Subcutaneous abdominal adipose tissue (tissue), 5 donors: ENCODE measurements around the gene SEPTIN2.
"Not testable (repeated sequence)": the region's sequence is repeated elsewhere in the genome, so short reads cannot be mapped to it uniquely, and the experiment has no call there.

ENCODE experiments used
- H3K27ac ChIP-seq: one replicate; pipeline ENCODE4 v1.7.0; 2013; ENCODE audit warnings: low read depth, mild to moderate bottlenecking, inconsistent platforms, low read length, moderate library complexity
- H3K27me3 ChIP-seq, 5 donors: one replicate each; pipeline ENCODE4 v1.7.0; 2013; ENCODE audit warnings: low read length in 5 of 5, inconsistent platforms in 1 of 5; ENCODE audit not compliant: control insufficient read depth in 5 of 5, insufficient read depth in 4 of 5
- H3K36me3 ChIP-seq, 5 donors: one replicate each; pipeline ENCODE4 v1.7.0; 2013; ENCODE audit warnings: low read length in 5 of 5; ENCODE audit not compliant: control insufficient read depth in 5 of 5, insufficient read depth in 5 of 5
- H3K4me1 ChIP-seq, 5 donors: one replicate each; pipeline ENCODE4 v1.7.0; 2013; ENCODE audit warnings: low read length in 5 of 5, mild to moderate bottlenecking in 3 of 5, moderate library complexity in 1 of 5; ENCODE audit not compliant: control insufficient read depth in 5 of 5, insufficient read depth in 5 of 5
- H3K4me3 ChIP-seq, 5 donors: one replicate each; pipeline ENCODE4 v1.7.0; 2013; ENCODE audit warnings: low read length in 5 of 5, low read depth in 1 of 5
- H3K9ac ChIP-seq, 5 donors: one replicate each; pipeline ENCODE4 v1.7.0; 2013; ENCODE audit warnings: low read length in 5 of 5, mild to moderate bottlenecking in 4 of 5, moderate library complexity in 3 of 5
- H3K9me3 ChIP-seq, 5 donors: one replicate each; pipeline ENCODE4 v1.7.0; 2013; ENCODE audit warnings: low read length in 5 of 5; ENCODE audit not compliant: control insufficient read depth in 5 of 5
- donor health status: healthy.
- donor health status: healthy.
- donor health status: healthy.
- donor health status: healthy.
- donor health status: healthy.

The SEPTIN2 gene

DNA sequence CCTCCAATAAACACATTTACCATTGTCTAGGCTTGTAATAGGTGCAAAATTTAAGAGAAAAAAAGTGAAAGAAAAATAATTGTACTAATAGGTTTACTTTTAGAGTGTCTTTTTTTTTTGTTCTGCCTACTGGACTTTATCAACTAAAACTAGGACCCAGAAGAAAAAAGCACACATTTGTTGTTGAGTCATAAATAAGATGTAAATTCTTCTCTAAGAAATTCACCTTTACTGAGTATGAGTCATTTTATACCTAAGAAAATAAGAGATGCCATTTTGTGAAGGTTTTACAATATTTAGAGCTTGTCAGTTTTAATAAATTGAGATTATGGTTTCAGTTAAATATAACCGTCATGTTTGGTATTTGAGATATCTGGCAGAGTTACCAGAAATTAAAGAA is 59.6 kb downstream of the SEPTIN2 start:
- Histone ChIP-seq H3K27ac (no peak overlapping the region), H3K4me1 (peaks cover 6 to 38% (median 27%) of the 10 kb centered on the region in 5 donors), H3K27me3 (no peaks in the 10 kb centered on the region), H3K36me3 (peaks cover 0 to 13% (median 7%) of the 10 kb centered on the region in 5 donors), H3K9ac (no peak overlapping the region), H3K9me3 (no peaks in the 10 kb centered on the region), H3K4me3 (no peak overlapping the region)

DNA sequence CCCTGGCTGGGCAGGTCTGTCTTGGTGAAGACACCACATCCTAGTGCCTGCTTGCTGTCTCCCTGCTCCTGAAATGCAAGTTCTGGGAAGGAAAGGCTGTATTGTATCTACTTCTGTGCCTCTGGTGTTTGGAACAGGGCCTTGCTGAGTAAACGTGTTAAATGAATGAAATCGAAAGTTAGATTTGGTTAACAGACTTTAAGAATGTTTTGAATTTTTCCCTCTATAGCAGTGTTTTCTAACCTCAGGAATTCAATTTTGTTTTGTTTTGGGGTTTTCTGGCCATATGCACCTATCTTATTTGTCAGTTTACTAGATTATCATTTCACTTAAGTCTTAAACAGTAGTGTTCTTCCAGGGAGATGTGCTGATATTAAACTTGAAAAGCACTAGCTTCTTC is 61.1 kb downstream of the SEPTIN2 start:
- Histone ChIP-seq H3K36me3 (peaks cover 0 to 13% (median 7%) of the 10 kb centered on the region in 5 donors), H3K27me3 (no peaks in the 10 kb centered on the region), H3K9me3 (no peaks in the 10 kb centered on the region), H3K4me3 (no peak overlapping the region), H3K9ac (no peak overlapping the region), H3K4me1 (peaks cover 9 to 48% (median 38%) of the 10 kb centered on the region in 5 donors), H3K27ac (no peak overlapping the region)

DNA sequence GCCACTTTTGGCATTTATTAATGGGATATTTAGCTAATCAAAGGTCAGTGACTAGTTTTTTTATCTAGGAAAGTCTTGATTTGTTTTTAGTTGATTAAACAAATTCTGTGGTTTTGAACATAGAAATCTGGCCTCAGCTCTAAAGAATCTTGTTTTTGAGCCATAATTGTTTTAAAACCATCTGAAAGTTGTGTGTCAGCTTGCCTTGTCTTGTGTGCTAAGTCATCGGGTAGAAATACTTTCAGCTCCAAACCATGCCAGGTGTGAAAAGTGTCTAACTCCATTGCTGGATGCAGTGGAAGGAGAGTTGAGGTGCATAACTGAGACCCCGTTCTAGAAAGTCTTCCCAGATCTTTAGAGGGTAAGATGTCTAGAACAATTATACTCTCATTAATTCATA is 63.1 kb downstream of the SEPTIN2 start:
- H3K36me3 ChIP-seq: peaks cover 0 to 19% (median 10%) of the 10 kb centered on the region in 5 donors
- H3K27me3 ChIP-seq: no peaks in the 10 kb centered on the region
- H3K9ac ChIP-seq: peak overlapping the region in 1 of 5 donors; percentile 13
- peaks cover 7 to 38% (median 28%) of the 10 kb centered on the region in 5 donors for H3K4me1 ChIP-seq
- H3K27ac ChIP-seq: peak overlapping the region; percentile 18
- no peaks in the 10 kb centered on the region for H3K9me3 ChIP-seq
- H3K4me3 ChIP-seq: no peak overlapping the region

DNA sequence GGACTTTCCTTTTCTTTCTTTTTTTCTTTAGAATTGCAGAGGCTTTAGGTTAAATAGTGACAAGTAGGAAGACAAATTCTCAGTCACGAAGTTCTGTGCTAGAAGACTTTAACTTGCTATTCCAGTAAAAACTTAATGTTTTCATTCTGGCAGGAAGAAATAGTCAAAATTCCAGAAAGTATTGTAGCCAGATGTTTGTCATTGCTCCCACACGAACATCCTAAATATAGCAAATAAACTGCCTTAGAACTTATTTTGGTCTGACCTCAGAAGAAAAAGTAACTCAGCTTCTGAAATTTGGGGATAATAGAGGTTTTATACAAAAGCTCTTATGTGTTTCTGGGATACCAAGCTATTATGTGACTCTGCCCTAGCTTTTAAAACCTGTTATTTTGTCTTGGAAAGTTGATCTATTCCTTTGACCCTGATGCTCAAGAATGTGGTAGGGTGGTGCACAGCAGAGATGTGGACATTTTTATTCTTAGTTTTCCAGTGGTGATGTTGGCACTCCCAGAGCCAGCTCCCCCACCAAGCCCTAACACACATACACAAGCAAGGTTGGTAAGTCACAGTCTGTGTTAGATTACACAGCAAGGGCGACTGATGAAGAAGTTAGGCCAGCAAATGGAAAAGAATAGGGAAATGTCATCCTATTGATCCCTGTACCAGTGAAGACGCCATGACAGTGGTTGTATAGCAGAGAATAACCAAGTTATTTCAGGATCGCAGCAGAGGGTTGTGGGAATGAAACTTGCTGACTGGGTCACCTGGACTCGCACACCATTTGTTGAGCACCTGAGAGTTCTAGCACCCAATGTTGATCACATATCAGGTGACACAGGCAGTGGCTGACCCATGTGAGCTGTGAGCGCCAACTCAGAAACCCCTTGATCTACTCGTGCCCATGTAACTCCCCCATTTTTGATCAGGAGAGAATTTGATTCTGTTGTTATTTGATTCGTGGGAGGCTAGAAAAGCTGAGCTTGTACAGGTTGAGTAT is 64.1 kb downstream of the SEPTIN2 start:
- H3K27me3 ChIP-seq: no peaks in the 10 kb centered on the region
- H3K4me3 ChIP-seq: no peak overlapping the region
- peaks cover 0 to 15% (median 10%) of the 10 kb centered on the region in 5 donors for H3K36me3 ChIP-seq
- no peaks in the 10 kb centered on the region for H3K9me3 ChIP-seq
- peaks cover 7 to 39% (median 28%) of the 10 kb centered on the region in 5 donors for H3K4me1 ChIP-seq
- no peak overlapping the region for H3K9ac ChIP-seq
- peak overlapping the region; percentile 43 for H3K27ac ChIP-seq

DNA sequence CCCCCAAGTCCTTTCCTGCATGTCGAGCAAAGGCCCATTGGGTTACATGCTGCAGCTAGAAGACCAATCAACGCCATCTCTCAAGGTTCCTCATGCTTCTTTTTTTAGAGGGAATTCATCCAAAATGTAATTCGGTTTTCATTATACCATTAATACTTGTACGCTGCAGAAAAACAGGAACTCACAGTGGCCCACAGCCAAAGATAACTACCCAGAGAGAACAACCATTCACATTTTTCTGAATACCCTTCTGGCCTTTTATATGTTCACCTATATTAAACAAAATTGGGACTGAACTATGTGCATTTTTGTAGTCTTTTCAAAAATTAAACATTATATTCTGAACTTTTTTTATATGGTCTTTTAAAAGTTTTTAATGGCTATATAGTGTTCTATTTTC is 66.1 kb downstream of the SEPTIN2 start:
- Histone ChIP-seq H3K27ac (no peak overlapping the region), H3K9me3 (no peaks in the 10 kb centered on the region), H3K4me1 (peaks cover 7 to 35% (median 28%) of the 10 kb centered on the region in 5 donors), H3K9ac (no peak overlapping the region), H3K4me3 (no peak overlapping the region), H3K36me3 (peaks cover 0 to 8% (median 4%) of the 10 kb centered on the region in 5 donors), H3K27me3 (no peaks in the 10 kb centered on the region)

DNA sequence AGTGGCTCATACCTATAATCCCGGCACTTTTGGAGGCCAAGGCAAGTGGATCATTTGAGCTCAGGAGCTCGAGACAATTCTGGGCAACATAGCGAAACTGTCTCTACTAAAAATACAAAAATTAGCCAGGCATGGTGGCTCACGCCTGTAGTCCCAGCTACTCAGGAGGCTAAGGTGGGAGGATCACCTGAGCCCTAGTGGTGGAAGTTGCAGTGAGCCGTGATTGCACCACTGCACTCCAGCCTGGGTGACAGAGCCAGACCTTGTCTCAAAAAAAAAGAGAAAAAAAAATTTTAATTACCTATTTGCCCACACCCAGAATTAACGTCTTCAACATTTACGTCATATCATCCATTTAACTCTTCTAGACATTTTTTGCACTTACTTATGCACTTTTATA is 69.7 kb downstream of the SEPTIN2 start:
- H3K4me3 ChIP-seq, H3K36me3 ChIP-seq, H3K27me3 ChIP-seq, H3K9me3 ChIP-seq, H3K9ac ChIP-seq, H3K27ac ChIP-seq: not testable (repeated sequence)
- peaks cover 0 to 22% (median 13%) of the 10 kb centered on the region in 5 donors for H3K4me1 ChIP-seq

DNA sequence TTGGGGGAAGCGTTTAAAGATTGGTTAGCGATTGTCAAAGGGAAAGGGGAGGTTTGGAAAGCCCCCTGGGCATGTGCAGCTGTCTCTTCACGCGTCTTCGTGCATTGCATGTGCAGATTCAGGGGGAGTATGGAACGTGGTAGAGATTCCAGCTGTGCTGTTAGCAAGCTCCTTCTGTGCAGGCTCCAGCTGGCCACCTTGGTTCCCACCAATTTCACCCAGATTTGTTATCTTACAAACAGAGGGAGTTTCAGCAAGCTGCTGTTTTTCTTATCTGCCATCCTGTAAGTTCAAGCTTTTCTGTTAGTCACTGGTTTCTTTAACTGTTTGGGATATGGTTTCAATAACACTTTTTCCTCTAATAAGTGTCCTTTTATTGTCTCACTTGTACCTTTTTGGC is 70.8 kb downstream of the SEPTIN2 start:
- Histone ChIP-seq H3K27ac (no peak overlapping the region), H3K9ac (no peak overlapping the region), H3K36me3 (peaks cover 3 to 8% (median 4%) of the 10 kb centered on the region in 5 donors)

DNA sequence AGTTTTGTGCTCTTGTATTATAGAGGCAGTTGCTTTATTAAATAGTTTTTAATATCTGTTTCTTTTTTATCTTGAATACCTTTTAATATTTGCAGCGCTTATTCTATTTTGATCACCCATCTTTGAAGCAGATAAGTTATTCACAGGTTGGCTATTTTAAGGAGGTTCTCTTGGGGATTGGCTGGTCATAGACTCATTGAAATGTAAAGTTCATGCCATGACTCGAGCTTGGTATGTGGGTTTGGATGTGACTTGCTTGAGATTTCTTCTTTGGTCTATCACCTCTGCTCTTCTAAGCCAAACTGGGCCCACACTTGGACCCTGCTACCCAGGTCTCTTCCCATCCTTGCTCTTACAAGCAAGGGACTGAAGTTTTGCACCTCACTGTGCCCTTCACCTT is 74.0 kb downstream of the SEPTIN2 start:
- no peaks in the 10 kb centered on the region for H3K9me3 ChIP-seq
- H3K27ac ChIP-seq: no peak overlapping the region
- no peaks in the 10 kb centered on the region for H3K4me1 ChIP-seq

More for the DNA sequence above, 70.8 kb downstream of the SEPTIN2 start:
- H3K9me3 ChIP-seq: no peaks in the 10 kb centered on the region
- H3K4me3 ChIP-seq: no peak overlapping the region
- H3K4me1 ChIP-seq: peaks cover 0 to 13% (median 4%) of the 10 kb centered on the region in 5 donors
- no peaks in the 10 kb centered on the region for H3K27me3 ChIP-seq

DNA sequence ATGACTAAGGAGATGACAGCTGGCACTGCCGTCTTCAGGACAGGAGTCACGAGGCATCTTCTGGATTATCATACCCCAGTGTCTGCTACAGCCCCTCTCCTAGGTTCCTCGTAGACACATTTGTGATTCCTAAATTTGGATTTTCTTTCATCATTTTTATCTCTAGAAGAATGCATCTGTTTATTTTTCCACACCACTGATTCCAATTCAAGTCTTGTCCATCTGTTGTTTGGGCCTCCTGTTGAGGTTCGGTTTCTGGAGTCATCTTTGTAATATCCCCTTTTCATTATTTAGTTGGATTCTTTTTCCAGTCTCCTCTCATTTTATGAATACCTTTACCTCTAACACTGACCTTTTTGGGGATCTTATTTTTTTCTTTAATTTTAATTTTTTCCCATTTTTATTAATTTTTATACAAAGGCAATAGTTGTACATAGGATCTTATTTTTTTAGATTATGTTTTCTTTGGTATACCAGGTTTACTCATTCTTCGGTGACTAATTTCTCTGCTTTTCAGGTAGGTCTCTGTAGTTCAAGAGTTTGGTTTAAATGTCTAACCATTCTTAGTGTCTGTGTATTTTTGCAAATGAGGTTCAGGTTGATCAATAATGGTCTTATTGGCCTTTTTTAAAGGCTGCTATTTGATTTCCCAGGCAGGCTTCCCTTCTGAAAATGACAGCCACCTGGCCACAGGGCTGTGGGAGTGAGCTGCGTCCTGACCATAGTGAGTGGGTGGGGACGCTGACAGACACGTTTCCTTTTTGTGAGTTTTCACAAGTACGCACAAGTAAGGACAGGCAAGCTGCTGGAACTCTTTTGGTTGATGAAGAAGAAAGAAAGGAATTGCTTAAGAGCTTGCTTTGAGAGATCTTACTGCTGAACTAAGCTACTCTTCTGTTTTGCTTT is 74.8 kb downstream of the SEPTIN2 start:
- no peak overlapping the region for H3K9ac ChIP-seq
- no peak overlapping the region for H3K27ac ChIP-seq
- no peak overlapping the region for H3K4me3 ChIP-seq
- H3K27me3 ChIP-seq: no peaks in the 10 kb centered on the region
- H3K36me3 ChIP-seq: peaks cover 2 to 5% (median 4%) of the 10 kb centered on the region in 5 donors
- H3K4me1 ChIP-seq: no peaks in the 10 kb centered on the region
- no peaks in the 10 kb centered on the region for H3K9me3 ChIP-seq

More for the DNA sequence above, 74.0 kb downstream of the SEPTIN2 start:
- no peaks in the 10 kb centered on the region for H3K27me3 ChIP-seq
- no peak overlapping the region for H3K9ac ChIP-seq
- no peak overlapping the region for H3K4me3 ChIP-seq
- H3K36me3 ChIP-seq: peaks cover 0 to 3% (median 2%) of the 10 kb centered on the region in 5 donors
